NT2/D1 (cell line): Measurements from ENCODE around the gene SETD1B.

Source experiments
- SUZ12 ChIP-seq: IDR thresholded peaks from 2 replicates; pipeline ENCODE4 v1.6.1; 2011; ENCODE audit not compliant: insufficient read length, insufficient read depth; ENCODE audit errors: extremely low read depth
- YY1 ChIP-seq: IDR thresholded peaks from 2 replicates; pipeline ENCODE4 v1.6.1; 2011; ENCODE audit not compliant: insufficient read length, insufficient read depth
- ZNF274 ChIP-seq: IDR thresholded peaks from 2 replicates; pipeline ENCODE4 v1.6.1; 2011; ENCODE audit warnings: mild to moderate bottlenecking, low read depth, low read length

DNA sequence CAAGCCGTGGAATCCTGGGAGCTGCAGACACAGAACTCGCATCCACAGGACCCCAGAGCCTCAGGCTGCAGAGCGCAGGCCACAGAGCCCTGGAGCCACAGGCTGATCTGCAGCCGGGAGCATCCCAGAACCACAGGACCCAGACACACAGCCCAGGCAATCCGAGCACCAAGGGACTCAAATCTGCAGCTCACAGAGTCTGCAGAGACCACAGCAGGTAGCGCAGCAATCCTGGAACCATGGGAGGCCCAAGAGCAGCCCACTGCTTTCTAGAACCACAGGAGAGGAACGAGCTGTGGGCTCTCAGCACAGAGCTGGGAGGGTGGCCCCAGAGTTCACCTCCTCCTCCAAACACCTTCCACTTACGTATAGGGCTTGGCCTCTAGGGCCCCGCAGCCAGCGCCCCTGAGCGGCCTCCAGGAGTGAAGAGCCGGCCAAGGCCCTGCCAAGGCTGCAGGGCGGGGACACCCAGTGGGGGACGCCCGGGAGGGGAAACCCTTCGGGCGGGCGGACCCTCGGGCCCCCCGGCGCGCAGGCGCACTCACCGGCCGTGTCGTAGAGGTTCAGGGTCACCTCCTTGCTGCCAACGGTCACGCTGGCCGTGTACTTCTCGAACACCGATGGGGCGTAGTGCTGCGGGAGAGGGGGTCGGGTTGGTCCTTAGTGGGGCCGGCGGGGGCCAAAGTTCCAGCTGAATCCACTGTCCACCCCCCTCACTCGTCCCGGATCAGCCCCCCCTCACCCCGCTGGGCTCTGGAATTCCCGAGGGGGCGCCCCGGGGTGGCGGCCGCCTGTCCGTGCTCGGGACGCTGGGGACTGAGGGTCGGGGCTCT is 11.0 kb upstream of the SETD1B start:
- TF ChIP-seq YY1: no peak
- no peak for TF ChIP-seq ZNF274
- no peak for TF ChIP-seq SUZ12
